Calu3 (cell line): ENCODE measurements around the gene CLCN4. TPM values are rescaled to one million over a fixed set of nuclear protein-coding genes. Genes with fewer than 3 reads are reported as not detected.

Experiments
- BruUV-seq: library from RNA; stranded (reverse); fragments of 400-500 nt; replicated peaks from 2 replicates; lab custom pipeline; 2021; lab: Mats Ljungman, UMichigan
- CTCF ChIA-PET: fragments of 300-600 bp; sonication (Branson Sonifier 250); formaldehyde crosslinking; loops from one replicate; lab custom pipeline; 2022; ENCODE audit warnings: antibody characterized with exemption; lab: Charles Lee
- DNase-seq: peaks from one replicate; pipeline ENCODE4 v3.0.0; 2022
- H3K27ac Mint-ChIP-seq: one replicate; pipeline ENCODE4 v1.8.0; 2022; ENCODE audit warnings: mixed read lengths; ENCODE audit not compliant: unreplicated experiment
- H3K27me3 Mint-ChIP-seq: one replicate; pipeline ENCODE4 v1.8.0; 2022; ENCODE audit warnings: mixed read lengths; ENCODE audit not compliant: unreplicated experiment
- H3K36me3 Mint-ChIP-seq: one replicate; pipeline ENCODE4 v1.8.0; 2022; ENCODE audit warnings: mild to moderate bottlenecking, moderate library complexity, mixed read lengths; ENCODE audit not compliant: insufficient read depth, unreplicated experiment
- H3K4me1 Mint-ChIP-seq: one replicate; pipeline ENCODE4 v1.8.0; 2022; ENCODE audit warnings: mild to moderate bottlenecking, low read depth, mixed read lengths; ENCODE audit not compliant: unreplicated experiment
- H3K4me3 Mint-ChIP-seq: one replicate; pipeline ENCODE4 v1.8.0; 2022; ENCODE audit warnings: mild to moderate bottlenecking, low read depth, moderate library complexity, mixed read lengths; ENCODE audit not compliant: unreplicated experiment
- H3K9me3 Mint-ChIP-seq: one replicate; pipeline ENCODE4 v1.8.0; 2022; ENCODE audit warnings: low read depth, mixed read lengths; ENCODE audit not compliant: unreplicated experiment
- CTCF ChIP-seq: fragments of 200-600 bp; IDR thresholded peaks from one replicate; pipeline ENCODE4 v1.8.0; 2022; ENCODE audit warnings: antibody characterized with exemption; ENCODE audit not compliant: unreplicated experiment
- intact Hi-C: fragments of 100-400 bp; cut with micrococcal nuclease; formaldehyde crosslinking; loops from one replicate; pipeline ENCODE4 v1.10.0; 2022; ENCODE audit not compliant: unreplicated experiment
- total RNA-seq: library from RNA; stranded (reverse); gene quantifications from 2 replicates; pipeline ENCODE4 v1.2.3, GENCODE V29; 2022

CLCN4 gene
- total RNA-seq, 1 experiment from 2014 or later = 13.3 TPM

GRCh38 chrX:10128386-10128785, 28.4 kb upstream of the CLCN4 start:
- Mint-ChIP-seq H3K4me1 (peaks cover under 1% of the 10 kb centered on the region), H3K9me3 (peaks cover 2% of the 10 kb centered on the region), H3K27me3 (no peaks in the 10 kb centered on the region), H3K4me3 (no peak overlapping the region), H3K36me3 (peaks cover 19% of the 10 kb centered on the region), H3K27ac (no peak overlapping the region)
- no peak for TF ChIP-seq CTCF
- CTCF ChIA-PET = no interaction called here
- DNase-seq = no peak
- intact Hi-C loops = no loop called here
- BruUV-seq = no TSS peak

DNA sequence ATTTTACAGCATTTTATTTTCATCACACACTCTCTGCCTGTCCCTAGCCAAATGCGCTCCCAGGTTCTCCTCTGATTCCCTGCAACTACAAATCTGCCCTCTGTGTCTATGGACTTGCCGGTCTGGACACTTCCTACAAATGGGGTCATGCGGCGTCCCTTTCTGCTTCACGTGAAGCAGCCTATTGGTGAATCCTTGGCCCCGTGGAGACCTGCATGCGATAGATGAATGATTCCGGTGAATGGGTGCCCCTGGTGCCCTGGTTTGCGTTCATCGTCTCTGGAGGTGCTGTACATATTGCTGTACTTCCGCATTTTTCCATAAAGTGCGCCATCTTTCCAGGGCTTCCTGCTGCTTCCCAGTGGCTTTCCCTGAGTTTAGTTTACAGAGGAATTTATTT, 27.5 kb upstream of the CLCN4 start:
- TF ChIP-seq CTCF = no peak
- no peak overlapping the region for H3K27ac Mint-ChIP-seq
- DNase-seq = no peak
- no peaks in the 10 kb centered on the region for H3K27me3 Mint-ChIP-seq
- H3K9me3 Mint-ChIP-seq = peaks cover 2% of the 10 kb centered on the region
- peaks cover 9% of the 10 kb centered on the region for H3K4me1 Mint-ChIP-seq
- peaks cover 19% of the 10 kb centered on the region for H3K36me3 Mint-ChIP-seq
- no TSS peak for BruUV-seq
- intact Hi-C loops = no loop called here
- CTCF ChIA-PET = no interaction called here
- no peak overlapping the region for H3K4me3 Mint-ChIP-seq

DNA sequence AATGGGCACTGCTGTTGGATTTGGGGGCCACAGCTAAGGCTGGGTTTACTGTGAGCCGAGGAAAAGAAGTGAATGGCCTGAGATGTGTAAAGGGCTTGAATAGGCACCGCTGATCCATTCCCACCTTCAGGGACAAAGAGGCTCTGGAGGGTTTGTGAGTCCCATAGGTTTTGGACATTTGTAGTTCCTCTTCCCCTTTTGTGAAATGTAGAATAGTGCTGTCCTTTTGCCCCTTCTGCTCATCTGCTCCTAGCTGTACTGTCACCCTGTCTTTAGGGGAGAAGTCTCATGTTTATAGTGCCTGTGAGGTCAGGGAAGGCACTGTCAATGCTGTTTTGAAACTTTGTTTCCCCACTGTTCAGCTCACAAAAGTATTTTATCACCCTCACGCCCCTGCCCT, 26.4 kb upstream of the CLCN4 start:
- CTCF ChIA-PET = interaction anchor here (0.6 kb wide), 1 partner anchor 233 kb away, joined by 4 read pairs; no protein-coding TSS in a partner anchor
- no peak overlapping the region for H3K27ac Mint-ChIP-seq
- no peak overlapping the region for H3K4me3 Mint-ChIP-seq
- DNase-seq = no peak
- H3K4me1 Mint-ChIP-seq = peaks cover 10% of the 10 kb centered on the region
- TF ChIP-seq CTCF = no peak
- H3K9me3 Mint-ChIP-seq = peaks cover 2% of the 10 kb centered on the region
- no TSS peak for BruUV-seq
- peaks cover 12% of the 10 kb centered on the region for H3K36me3 Mint-ChIP-seq
- no peaks in the 10 kb centered on the region for H3K27me3 Mint-ChIP-seq
- intact Hi-C loops = no loop called here

- Mint-ChIP-seq H3K4me3 (no peak overlapping the region), H3K27ac (no peak overlapping the region), H3K4me1 (peaks cover 10% of the 10 kb centered on the region), H3K27me3 (no peaks in the 10 kb centered on the region), H3K9me3 (peaks cover 2% of the 10 kb centered on the region), H3K36me3 (peaks cover 7% of the 10 kb centered on the region)
- DNase-seq = no peak
- TF ChIP-seq CTCF = no peak
- CTCF ChIA-PET = no interaction called here
- no TSS peak for BruUV-seq
- intact Hi-C loops = no loop called here
Measured at GRCh38 chrX:10133980-10134676, 22.6 kb upstream of the CLCN4 start.
